ENCODE measurements around the gene EZH2.

DNA sequence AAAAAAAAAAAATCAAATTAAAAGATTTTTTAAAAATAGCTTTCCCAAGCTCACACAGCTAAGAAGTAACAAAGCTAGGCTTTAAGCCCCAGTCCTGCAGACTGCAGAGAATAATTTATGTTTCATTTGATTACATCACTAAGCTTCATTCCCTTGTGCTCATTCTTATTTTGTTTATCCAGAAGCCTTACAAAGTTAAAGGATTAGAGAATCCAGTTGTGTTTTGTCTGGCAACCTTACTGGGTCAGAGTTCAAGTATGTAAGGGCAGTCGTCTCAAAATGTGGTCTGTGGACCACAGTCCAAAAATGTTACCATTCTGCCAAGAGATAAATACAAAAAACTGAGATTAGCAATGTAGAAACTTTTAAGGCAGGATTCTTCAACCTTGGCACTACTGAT lies 32.1 kb upstream of the EZH2 start:
- TF ChIP-seq, protein P1, sequence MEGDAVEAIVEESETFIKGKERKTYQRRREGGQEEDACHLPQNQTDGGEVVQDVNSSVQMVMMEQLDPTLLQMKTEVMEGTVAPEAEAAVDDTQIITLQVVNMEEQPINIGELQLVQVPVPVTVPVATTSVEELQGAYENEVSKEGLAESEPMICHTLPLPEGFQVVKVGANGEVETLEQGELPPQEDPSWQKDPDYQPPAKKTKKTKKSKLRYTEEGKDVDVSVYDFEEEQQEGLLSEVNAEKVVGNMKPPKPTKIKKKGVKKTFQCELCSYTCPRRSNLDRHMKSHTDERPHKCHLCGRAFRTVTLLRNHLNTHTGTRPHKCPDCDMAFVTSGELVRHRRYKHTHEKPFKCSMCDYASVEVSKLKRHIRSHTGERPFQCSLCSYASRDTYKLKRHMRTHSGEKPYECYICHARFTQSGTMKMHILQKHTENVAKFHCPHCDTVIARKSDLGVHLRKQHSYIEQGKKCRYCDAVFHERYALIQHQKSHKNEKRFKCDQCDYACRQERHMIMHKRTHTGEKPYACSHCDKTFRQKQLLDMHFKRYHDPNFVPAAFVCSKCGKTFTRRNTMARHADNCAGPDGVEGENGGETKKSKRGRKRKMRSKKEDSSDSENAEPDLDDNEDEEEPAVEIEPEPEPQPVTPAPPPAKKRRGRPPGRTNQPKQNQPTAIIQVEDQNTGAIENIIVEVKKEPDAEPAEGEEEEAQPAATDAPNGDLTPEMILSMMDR (IDR thresholded peaks at IDR 0.05): no peak
- TF ChIP-seq RNF2 (IDR thresholded peaks at IDR 0.05; ENCODE audit: borderline replicate concordance, low read depth) (no peak), MAFK (IDR thresholded peaks at IDR 0.05; ENCODE audit: partially characterized antibody) (no peak), HOXA7 (CRISPR knock-in tag; IDR thresholded peaks at IDR 0.05) (no peak), POLR2A (IDR thresholded peaks at IDR 0.05; ENCODE audit: low read length) (no peak), NFE2L2 (conservative IDR thresholded peaks at IDR 0.05; ENCODE audit: low read length) (no peak)
- TF ChIP-seq, protein P2, sequence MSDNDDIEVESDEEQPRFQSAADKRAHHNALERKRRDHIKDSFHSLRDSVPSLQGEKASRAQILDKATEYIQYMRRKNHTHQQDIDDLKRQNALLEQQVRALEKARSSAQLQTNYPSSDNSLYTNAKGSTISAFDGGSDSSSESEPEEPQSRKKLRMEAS (IDR thresholded peaks at IDR 0.05): no peak
